OCI-LY7 (cell line): Measurements from ENCODE around the gene FAM163B. TPM values are rescaled to one million over a fixed set of nuclear protein-coding genes. Genes with fewer than 3 reads are reported as not detected.

Experiments
- BruUV-seq: library from RNA; stranded (reverse); fragments of 400-500 nt; replicated peaks from 2 replicates; lab custom pipeline; 2021; lab: Mats Ljungman, UMichigan
- CTCF ChIA-PET: fragments of 300-600 bp; sonication (Branson Sonifier 250); formaldehyde crosslinking; loops from one replicate; lab custom pipeline; 2022; ENCODE audit warnings: antibody characterized with exemption; ENCODE audit not compliant: unreplicated experiment; lab: Charles Lee
- POLR2A ChIA-PET: fragments of 300-600 bp; sonication (Branson Sonifier 250); formaldehyde crosslinking; loops from one replicate; lab custom pipeline; 2022; ENCODE audit warnings: antibody characterized with exemption; lab: Charles Lee
- DNase-seq: peaks from one replicate; pipeline ENCODE4 v3.0.0-alpha.2; 2015; ENCODE audit warnings: low spot score
- H2AFZ ChIP-seq: fragments of 200-600 bp; sonication (generic), shearing (Covaris generic); 2 replicates; pipeline ENCODE4 v1.6.1; 2014; ENCODE audit warnings: mild to moderate bottlenecking, antibody characterized with exemption, low read length, moderate library complexity
- H3K27ac ChIP-seq: fragments of 200-600 bp; sonication (generic); 2 replicates; pipeline ENCODE4 v1.5.1; 2014; ENCODE audit warnings: mixed run types, low read depth, mild to moderate bottlenecking, moderate library complexity, low read length, inconsistent platforms; ENCODE audit not compliant: poor library complexity, severe bottlenecking
- H3K36me3 ChIP-seq: fragments of 200-600 bp; sonication (generic); 2 replicates; pipeline ENCODE4 v1.6.1; 2014; ENCODE audit warnings: mild to moderate bottlenecking, antibody characterized with exemption, low read length, moderate library complexity, mixed read lengths; ENCODE audit not compliant: insufficient read depth
- H3K4me1 ChIP-seq: fragments of 200-600 bp; sonication (generic); 2 replicates; pipeline ENCODE4 v1.5.1; 2014; ENCODE audit warnings: mild to moderate bottlenecking, low read length; ENCODE audit not compliant: insufficient read depth, poor library complexity, severe bottlenecking
- H3K4me2 ChIP-seq: fragments of 200-600 bp; sonication (generic); 2 replicates; pipeline ENCODE4 v1.6.1; 2014; ENCODE audit warnings: mild to moderate bottlenecking, low read length
- H3K4me3 ChIP-seq: fragments of 200-600 bp; sonication (generic); 2 replicates; pipeline ENCODE4 v1.5.1; 2014; ENCODE audit warnings: mild to moderate bottlenecking, low read depth, low read length; ENCODE audit not compliant: poor library complexity, severe bottlenecking
- H3K79me2 ChIP-seq: fragments of 200-600 bp; sonication (generic); 2 replicates; pipeline ENCODE4 v1.6.1; 2016; ENCODE audit warnings: low read depth, mild to moderate bottlenecking, low read length, moderate library complexity, mixed read lengths; ENCODE audit not compliant: insufficient read depth
- H3K9me2 ChIP-seq: fragments of 200-600 bp; sonication (generic); 2 replicates; pipeline ENCODE4 v1.6.1; 2016; ENCODE audit warnings: mild to moderate bottlenecking, low read length, mixed read lengths; ENCODE audit not compliant: insufficient read depth
- H3K9me3 ChIP-seq: fragments of 200-600 bp; sonication (generic); 2 replicates; pipeline ENCODE4 v1.6.1; 2014; ENCODE audit warnings: mild to moderate bottlenecking, mixed run types, low read length, mixed read lengths
- H4K20me1 ChIP-seq: fragments of 200-600 bp; sonication (generic); 2 replicates; pipeline ENCODE4 v1.6.1; 2014; ENCODE audit warnings: mild to moderate bottlenecking, antibody characterized with exemption, low read length, moderate library complexity, mixed read lengths; ENCODE audit not compliant: insufficient read depth
- CTCF ChIP-seq: fragments of 200-600 bp; sonication (generic); conservative IDR thresholded peaks from 2 replicates; pipeline ENCODE4 v1.5.1; 2014; ENCODE audit warnings: mild to moderate bottlenecking, antibody characterized with exemption, low read length, moderate library complexity, mixed read lengths
- EZH2phosphoT487 ChIP-seq: fragments of 200-600 bp; sonication (generic); IDR thresholded peaks from 2 replicates; pipeline ENCODE4 v1.6.1; 2018; ENCODE audit warnings: low read depth, borderline replicate concordance, mild to moderate bottlenecking, mixed run types, antibody characterized with exemption, low read length, moderate library complexity, mixed read lengths
- intact Hi-C: fragments of 100-400 bp; cut with micrococcal nuclease; formaldehyde crosslinking; loops from one replicate; pipeline ENCODE4 v1.10.0; 2022; ENCODE audit not compliant: unreplicated experiment
- total RNA-seq, 2 experiments: library from RNA; depleted of rRNA in 1 of 2; stranded (reverse); fragments of >200 nt in 1 of 2; shearing (Covaris generic) in 1 of 2; gene quantifications; 2 replicates each; pipeline ENCODE4 v1.2.3, GENCODE V29; 2014 to 2022

The FAM163B gene
- total RNA-seq, 2 experiments from 2014 or later: 2.6 to 7.8 TPM

GRCh38 chr9:133581011-133581410 is 28.2 kb downstream of the FAM163B start:
- ChIA-PET POLR2A (interaction anchor here (1.0 to 1.3 kb wide), 2 partner anchors 122 to 440 kb away, joined by 3 read pairs; no protein-coding TSS in a partner anchor), CTCF (no interaction called here)
- no peaks in the 10 kb centered on the region for H3K36me3 ChIP-seq
- H3K4me3 ChIP-seq: peak overlapping the region; percentile 1
- no peaks in the 10 kb centered on the region for H3K9me3 ChIP-seq
- TF ChIP-seq EZH2phosphoT487: no peak
- H3K4me2 ChIP-seq: peak overlapping the region; percentile 52
- H2AFZ ChIP-seq: peak overlapping the region; percentile 54; the same call in 1 of the 2 replicates
- no peaks in the 10 kb centered on the region for H4K20me1 ChIP-seq
- no peaks in the 10 kb centered on the region for H3K79me2 ChIP-seq
- peaks cover 88% of the 10 kb centered on the region for H3K4me1 ChIP-seq
- DNase-seq: peak; percentile 30
- no TSS peak for BruUV-seq
- H3K27ac ChIP-seq: peak overlapping the region; percentile 94
- intact Hi-C loops: no loop called here
- no peaks in the 10 kb centered on the region for H3K9me2 ChIP-seq

GRCh38 chr9:133580419-133580738 is 28.8 kb downstream of the FAM163B start:
- no peaks in the 10 kb centered on the region for H3K36me3 ChIP-seq
- H3K27ac ChIP-seq: peak overlapping the region; percentile 94
- intact Hi-C loops: no loop called here
- H3K79me2 ChIP-seq: no peaks in the 10 kb centered on the region
- H3K4me1 ChIP-seq: peaks cover 82% of the 10 kb centered on the region
- H3K4me2 ChIP-seq: peak overlapping the region; percentile 52
- TF ChIP-seq EZH2phosphoT487 (no peak), CTCF (no peak)
- H3K4me3 ChIP-seq: peak overlapping the region; percentile 24
- CTCF ChIA-PET: no interaction called here
- H2AFZ ChIP-seq: peak overlapping the region; percentile 54
- peak; percentile 45 for DNase-seq
- BruUV-seq: no TSS peak
- no peaks in the 10 kb centered on the region for H3K9me3 ChIP-seq
- H3K9me2 ChIP-seq: no peaks in the 10 kb centered on the region
- POLR2A ChIA-PET: interaction anchor here (1.0 kb wide), 1 partner anchor 123 kb away, joined by 3 read pairs; no protein-coding TSS in a partner anchor
- H4K20me1 ChIP-seq: no peaks in the 10 kb centered on the region

GRCh38 chr9:133579601-133580418 is 29.4 kb downstream of the FAM163B start:
- no peaks in the 10 kb centered on the region for H4K20me1 ChIP-seq
- no TSS peak for BruUV-seq
- CTCF ChIA-PET: no interaction called here

More at GRCh38 chr9:133579601-133580418, 29.4 kb downstream of the FAM163B start:
- TF ChIP-seq EZH2phosphoT487 (no peak), CTCF (no peak)
- intact Hi-C loops: no loop called here
- H3K27ac ChIP-seq: peak overlapping the region; percentile 94
- POLR2A ChIA-PET: no interaction called here
- peaks cover 76% of the 10 kb centered on the region for H3K4me1 ChIP-seq
- peak overlapping the region; percentile 54 for H2AFZ ChIP-seq
- H3K79me2 ChIP-seq: no peaks in the 10 kb centered on the region
- H3K4me3 ChIP-seq: peak overlapping the region; percentile 24
- peak; percentile 55 for DNase-seq
- H3K9me2 ChIP-seq: no peaks in the 10 kb centered on the region
- H3K9me3 ChIP-seq: no peaks in the 10 kb centered on the region
- peak overlapping the region; percentile 52 for H3K4me2 ChIP-seq
- H3K36me3 ChIP-seq: no peaks in the 10 kb centered on the region
